HG02870 (cell line): Measurements from ENCODE around the gene BLTP3A.
"Not testable (repeated sequence)": the region's sequence is repeated elsewhere in the genome, so short reads cannot be mapped to it uniquely, and the experiment has no call there.

ENCODE experiments used
- ATAC-seq: cut with Tn5 transposase; IDR thresholded peaks from one replicate; pipeline ENCODE4 v1.9.1; 2021; ENCODE audit warnings: mild to moderate bottlenecking, moderate library complexity; ENCODE audit not compliant: unreplicated experiment

BLTP3A gene

GRCh38 chr6:34792605-34793500 lies 970 bp downstream of the BLTP3A start:
- ATAC-seq, result no peak

GRCh38 chr6:34793877-34794276 lies 2.0 kb downstream of the BLTP3A start:
- ATAC-seq, result no peak

- no peak for ATAC-seq
Observed at GRCh38 chr6:34795836-34796425, 4.0 kb downstream of the BLTP3A start.

- no peak for ATAC-seq
Observed at GRCh38 chr6:34798057-34798456, 6.2 kb downstream of the BLTP3A start.

GRCh38 chr6:34799547-34799946 lies 7.7 kb downstream of the BLTP3A start:
- ATAC-seq, result no peak

- no peak for ATAC-seq
Observed at GRCh38 chr6:34804543-34804942, 12.7 kb downstream of the BLTP3A start.

- not testable (repeated sequence) for ATAC-seq
Observed at GRCh38 chr6:34805074-34805473, 13.2 kb downstream of the BLTP3A start.

GRCh38 chr6:34806738-34807453 lies 15.0 kb downstream of the BLTP3A start:
- ATAC-seq, result no peak

- ATAC-seq, result not testable (repeated sequence)
Observed at GRCh38 chr6:34808473-34808872, 16.6 kb downstream of the BLTP3A start.

- ATAC-seq, result not testable (repeated sequence)
Observed at GRCh38 chr6:34809419-34809818, 17.5 kb downstream of the BLTP3A start.

- ATAC-seq, result no peak
Observed at GRCh38 chr6:34810017-34810882, 18.4 kb downstream of the BLTP3A start.

GRCh38 chr6:34810936-34811632 lies 19.2 kb downstream of the BLTP3A start:
- peak; percentile 94 for ATAC-seq

- no peak for ATAC-seq
Observed at GRCh38 chr6:34813028-34813713, 21.3 kb downstream of the BLTP3A start.

GRCh38 chr6:34816635-34817301 lies 24.9 kb downstream of the BLTP3A start:
- ATAC-seq, result no peak

- ATAC-seq, result no peak
Observed at GRCh38 chr6:34817446-34817845, 25.6 kb downstream of the BLTP3A start.

- ATAC-seq, result not testable (repeated sequence)
Observed at GRCh38 chr6:34818872-34819570, 27.1 kb downstream of the BLTP3A start.

GRCh38 chr6:34819571-34820480 lies 27.9 kb downstream of the BLTP3A start:
- ATAC-seq, result no peak
